Measurements from ENCODE around the gene DISC1. TPM values are rescaled to one million over a fixed set of nuclear protein-coding genes. Genes with fewer than 3 reads are reported as not detected.
"Not testable (repeated sequence)": the region's sequence is repeated elsewhere in the genome, so short reads cannot be mapped to it uniquely, and the experiment has no call there.

Gene DISC1
- total RNA-seq, 2 donors from 2014 or later, result 6.7 to 9.3 TPM

DNA sequence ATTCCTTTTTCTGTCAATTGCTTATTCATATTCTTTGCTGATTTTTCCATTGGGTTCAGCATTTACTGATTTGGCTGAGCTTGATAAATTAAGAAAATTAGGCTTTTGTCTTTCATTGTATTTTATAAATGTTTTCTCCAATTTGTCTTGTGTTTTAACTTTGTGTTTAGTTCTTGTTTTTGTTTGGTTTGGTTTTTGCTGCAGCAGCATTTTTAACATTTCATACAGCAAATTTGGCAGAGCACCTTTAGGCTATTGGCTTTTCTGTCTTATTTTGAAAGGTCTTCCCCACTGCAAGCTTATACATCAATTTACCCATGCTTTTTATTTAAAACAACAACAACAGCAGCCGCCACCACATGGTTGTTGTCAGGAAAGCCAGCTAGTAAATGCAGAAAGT, 33.8 kb upstream of the DISC1 start:
- Histone ChIP-seq H3K4me1 (replicated peaks) (no peaks in the 10 kb centered on the region), H3K27ac (no peak overlapping the region), H3K4me3 (no peak overlapping the region), H3K27me3 (replicated peaks; ENCODE audit: insufficient read depth) (no peaks in the 10 kb centered on the region), H3K9me3 (no peaks in the 10 kb centered on the region), H3K36me3 (no peaks in the 10 kb centered on the region)
- TF ChIP-seq POLR2A (IDR thresholded peaks at IDR 0.05) (no peak), POLR2AphosphoS5 (IDR thresholded peaks at IDR 0.05) (no peak)
- TF ChIP-seq, protein P1, sequence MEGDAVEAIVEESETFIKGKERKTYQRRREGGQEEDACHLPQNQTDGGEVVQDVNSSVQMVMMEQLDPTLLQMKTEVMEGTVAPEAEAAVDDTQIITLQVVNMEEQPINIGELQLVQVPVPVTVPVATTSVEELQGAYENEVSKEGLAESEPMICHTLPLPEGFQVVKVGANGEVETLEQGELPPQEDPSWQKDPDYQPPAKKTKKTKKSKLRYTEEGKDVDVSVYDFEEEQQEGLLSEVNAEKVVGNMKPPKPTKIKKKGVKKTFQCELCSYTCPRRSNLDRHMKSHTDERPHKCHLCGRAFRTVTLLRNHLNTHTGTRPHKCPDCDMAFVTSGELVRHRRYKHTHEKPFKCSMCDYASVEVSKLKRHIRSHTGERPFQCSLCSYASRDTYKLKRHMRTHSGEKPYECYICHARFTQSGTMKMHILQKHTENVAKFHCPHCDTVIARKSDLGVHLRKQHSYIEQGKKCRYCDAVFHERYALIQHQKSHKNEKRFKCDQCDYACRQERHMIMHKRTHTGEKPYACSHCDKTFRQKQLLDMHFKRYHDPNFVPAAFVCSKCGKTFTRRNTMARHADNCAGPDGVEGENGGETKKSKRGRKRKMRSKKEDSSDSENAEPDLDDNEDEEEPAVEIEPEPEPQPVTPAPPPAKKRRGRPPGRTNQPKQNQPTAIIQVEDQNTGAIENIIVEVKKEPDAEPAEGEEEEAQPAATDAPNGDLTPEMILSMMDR (IDR thresholded peaks at IDR 0.05), result no peak
- DNase-seq (ENCODE audit: low spot score), result no peak
- 56% methylated on average over 1 of the region's 1 CpG for WGBS
- intact Hi-C loops (cut with DNase I), result loop anchor here (5.0 kb wide), 1 partner anchor 171 kb away; the partner anchor contains the start of gene EGLN1

DNA sequence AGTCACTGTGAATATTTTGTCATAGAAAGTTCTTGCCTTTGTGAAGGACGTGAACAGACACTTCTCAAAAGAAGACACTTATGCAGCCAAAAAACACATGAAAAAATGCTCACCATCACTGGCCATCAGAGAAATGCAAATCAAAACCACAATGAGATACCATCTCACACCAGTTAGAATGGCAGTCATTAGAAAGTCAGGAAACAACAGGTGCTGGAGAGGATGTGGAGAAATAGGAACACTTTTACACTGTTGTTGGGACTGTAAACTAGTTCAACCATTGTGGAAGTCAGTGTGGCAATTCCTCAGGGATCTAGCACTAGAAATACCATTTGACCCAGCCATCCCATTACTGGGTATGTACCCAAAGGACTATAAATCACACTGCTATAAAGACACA, 33.3 kb upstream of the DISC1 start:
- not testable (repeated sequence) for H3K4me1 ChIP-seq (replicated peaks); H3K27me3 ChIP-seq (replicated peaks; ENCODE audit: insufficient read depth); H3K27ac ChIP-seq; H3K36me3 ChIP-seq; H3K9me3 ChIP-seq; H3K4me3 ChIP-seq; DNase-seq (ENCODE audit: low spot score)
- intact Hi-C loops (cut with DNase I), result loop anchor here (5.0 kb wide), 1 partner anchor 171 kb away; the partner anchor contains the start of gene EGLN1
- WGBS, result 100% methylated on average over 1 of the region's 1 CpG

DNA sequence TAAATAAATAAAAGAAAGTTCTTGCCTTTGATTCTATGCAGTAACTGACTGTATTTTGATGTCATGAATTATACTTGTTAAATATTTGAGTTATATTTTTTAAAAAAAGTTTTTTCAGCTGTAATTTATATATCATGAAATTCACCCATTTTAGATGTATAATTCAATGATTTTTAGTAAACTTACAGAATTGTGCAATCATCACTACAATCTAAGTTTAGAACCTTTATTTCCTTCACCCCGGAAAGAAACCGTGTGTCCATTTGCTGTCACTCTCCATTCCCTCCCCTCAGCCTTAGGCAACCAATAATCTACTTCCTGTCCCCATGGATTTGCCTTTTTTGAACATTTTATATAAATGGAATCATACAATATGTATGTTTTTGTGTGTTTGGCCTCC, 32.5 kb upstream of the DISC1 start:
- Histone ChIP-seq H3K4me3 (no peak overlapping the region), H3K36me3 (no peaks in the 10 kb centered on the region), H3K27ac (no peak overlapping the region), H3K9me3 (no peaks in the 10 kb centered on the region), H3K27me3 (replicated peaks; ENCODE audit: insufficient read depth) (no peaks in the 10 kb centered on the region), H3K4me1 (replicated peaks) (no peaks in the 10 kb centered on the region)
- 68% methylated on average over 2 of the region's 2 CpGs for WGBS
- intact Hi-C loops (cut with DNase I), result loop anchor here (5.0 kb wide), 1 partner anchor 172 kb away; the partner anchor contains the start of gene EGLN1
- TF ChIP-seq POLR2A (IDR thresholded peaks at IDR 0.05) (no peak), POLR2AphosphoS5 (IDR thresholded peaks at IDR 0.05) (no peak)
- TF ChIP-seq, protein P1 (IDR thresholded peaks at IDR 0.05), result no peak
- DNase-seq (ENCODE audit: low spot score), result no peak

DNA sequence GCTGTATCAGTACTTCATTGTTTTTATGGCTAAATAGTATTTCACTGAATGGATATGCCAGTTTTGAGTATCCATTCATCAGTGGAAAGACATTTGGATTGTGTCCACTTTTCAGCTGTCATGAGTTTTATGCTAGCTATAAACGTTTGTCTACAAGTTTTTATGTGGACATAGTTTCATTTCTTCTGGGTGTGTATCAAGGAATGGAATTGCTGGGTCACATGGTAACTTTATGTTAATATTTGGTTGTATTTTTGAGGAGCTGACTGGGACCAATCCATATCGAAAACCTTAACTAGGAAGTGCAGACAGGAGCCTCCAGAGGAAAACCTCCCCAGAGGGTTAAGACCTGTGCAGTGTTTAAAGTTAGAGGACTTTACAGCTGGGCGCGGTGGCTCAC, 31.8 kb upstream of the DISC1 start:
- Histone ChIP-seq H3K4me1 (replicated peaks) (no peaks in the 10 kb centered on the region), H3K27ac (no peak overlapping the region), H3K9me3 (no peaks in the 10 kb centered on the region), H3K4me3 (no peak overlapping the region), H3K36me3 (no peaks in the 10 kb centered on the region), H3K27me3 (replicated peaks; ENCODE audit: insufficient read depth) (no peaks in the 10 kb centered on the region)
- DNase-seq (ENCODE audit: low spot score), result no peak
- intact Hi-C loops (cut with DNase I), result loop anchor here (5.0 kb wide), 1 partner anchor 172 kb away; the partner anchor contains the start of gene EGLN1
- 78% methylated on average over 4 of the region's 4 CpGs for WGBS
- TF ChIP-seq POLR2AphosphoS5 (IDR thresholded peaks at IDR 0.05), result no peak

DNA sequence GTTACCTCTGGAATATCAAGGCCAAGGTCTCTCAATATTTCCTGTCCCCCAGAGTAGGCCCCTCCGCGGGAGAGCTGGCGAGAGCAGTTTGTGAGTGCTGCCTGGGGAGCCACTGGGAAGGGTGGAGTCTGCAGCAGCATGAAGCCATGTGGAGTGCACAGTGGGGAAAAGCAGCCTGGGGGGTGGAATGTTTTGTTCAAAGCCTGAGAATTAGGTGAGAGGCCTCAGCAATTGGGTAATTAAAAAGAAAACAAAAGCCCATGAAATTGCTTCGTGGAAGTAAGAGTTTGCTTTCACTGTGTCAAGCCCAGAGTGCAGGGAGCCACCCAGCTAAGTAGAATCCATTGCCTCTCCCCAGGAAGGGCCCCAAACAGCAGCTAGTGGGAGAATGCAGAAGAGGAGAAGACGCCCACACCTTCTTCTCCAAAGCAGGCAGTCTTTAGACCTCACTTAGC, 30.2 kb upstream of the DISC1 start:
- no peak for DNase-seq (ENCODE audit: low spot score)
- TF ChIP-seq POLR2AphosphoS5 (IDR thresholded peaks at IDR 0.05) (no peak), POLR2A (IDR thresholded peaks at IDR 0.05) (no peak)
- TF ChIP-seq, protein P1 (IDR thresholded peaks at IDR 0.05), result no peak
- H3K4me1 ChIP-seq (replicated peaks), result no peaks in the 10 kb centered on the region
- no peaks in the 10 kb centered on the region for H3K9me3 ChIP-seq
- no peaks in the 10 kb centered on the region for H3K36me3 ChIP-seq
- intact Hi-C loops (cut with DNase I), result no loop called here
- H3K4me3 ChIP-seq, result no peak overlapping the region
- H3K27ac ChIP-seq, result no peak overlapping the region
- no peaks in the 10 kb centered on the region for H3K27me3 ChIP-seq (replicated peaks; ENCODE audit: insufficient read depth)
- WGBS, result 55% methylated on average over 5 of the region's 5 CpGs

DNA sequence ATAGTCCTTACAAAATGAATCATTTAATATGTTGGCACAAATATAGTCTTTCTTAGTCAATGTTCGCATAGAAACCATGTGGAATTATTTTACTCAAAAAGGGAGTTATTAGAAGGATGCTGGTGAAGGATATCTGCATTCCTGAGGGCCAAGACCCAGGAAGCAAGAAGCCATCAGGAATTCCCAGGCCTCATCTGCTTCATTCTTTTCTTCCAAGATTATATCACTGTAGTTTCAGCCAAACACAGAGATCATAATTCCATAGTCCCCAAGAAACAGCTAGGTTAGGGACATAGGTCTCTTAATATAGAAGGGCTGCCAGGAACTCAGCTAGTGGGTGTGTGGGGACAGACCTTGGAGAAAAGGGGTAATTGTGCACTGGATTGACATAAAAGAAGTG, 28.6 kb upstream of the DISC1 start:
- Histone ChIP-seq H3K27me3 (replicated peaks; ENCODE audit: insufficient read depth) (no peaks in the 10 kb centered on the region), H3K27ac (no peak overlapping the region), H3K36me3 (no peaks in the 10 kb centered on the region), H3K9me3 (no peaks in the 10 kb centered on the region), H3K4me1 (replicated peaks) (no peaks in the 10 kb centered on the region), H3K4me3 (no peak overlapping the region)
- no peak for DNase-seq (ENCODE audit: low spot score)
- intact Hi-C loops (cut with DNase I), result no loop called here
- no peak for TF ChIP-seq POLR2AphosphoS5 (IDR thresholded peaks at IDR 0.05)
- TF ChIP-seq, protein P1 (IDR thresholded peaks at IDR 0.05), result no peak
- no peak for TF ChIP-seq POLR2A (IDR thresholded peaks at IDR 0.05)
- 100% methylated on average over 1 of the region's 1 CpG for WGBS
